Activated naive CD4-positive, alpha-beta T cell treated with anti-CD3 and anti-CD28 coated beads for 36 hours (primary cell): Measurements from ENCODE around the gene ERI3. TPM values are rescaled to one million over a fixed set of nuclear protein-coding genes. Genes with fewer than 3 reads are reported as not detected.
A peak's percentile ranks its signal among the peaks of the same experiment; 100 is the strongest.

Experiments
- CTCF ChIA-PET: fragments of 350-600 bp; sonication (Branson Sonifier 250); formaldehyde crosslinking; loops from one replicate; lab custom pipeline; 2021; ENCODE audit warnings: antibody characterized with exemption; lab: Charles Lee
- DNase-seq: peaks from one replicate; pipeline ENCODE4 v3.0.0-alpha.2; 2020
- H3K27ac Mint-ChIP-seq: one replicate; pipeline ENCODE4 v1.8.0; 2021; ENCODE audit warnings: mild to moderate bottlenecking, mixed read lengths
- H3K27me3 Mint-ChIP-seq: one replicate; pipeline ENCODE4 v1.8.0; 2021; ENCODE audit warnings: low read depth, mixed read lengths
- H3K36me3 Mint-ChIP-seq: one replicate; pipeline ENCODE4 v1.8.0; 2021; ENCODE audit warnings: low read depth, mixed read lengths
- H3K4me1 Mint-ChIP-seq: one replicate; pipeline ENCODE4 v1.8.0; 2021; ENCODE audit warnings: low read depth, mixed read lengths
- H3K4me3 Mint-ChIP-seq: one replicate; pipeline ENCODE4 v1.8.0; 2021; ENCODE audit warnings: mild to moderate bottlenecking, moderate library complexity, mixed read lengths
- H3K9me3 Mint-ChIP-seq: one replicate; pipeline ENCODE4 v1.8.0; 2021; ENCODE audit warnings: mixed read lengths
- intact Hi-C: fragments of 100-400 bp; cut with micrococcal nuclease; formaldehyde crosslinking; loops from one replicate; pipeline ENCODE4 v1.15.1; 2023
- total RNA-seq, 2 experiments: library from RNA; stranded (reverse); gene quantifications; one replicate each; pipeline ENCODE4 v1.2.3, GENCODE V29; 2021

The ERI3 gene
- total RNA-seq, 2 experiments from 2014 or later, result 42.4 to 43.0 TPM

- intact Hi-C loops, result no loop called here
- Mint-ChIP-seq H3K4me1 (no peaks in the 10 kb centered on the region), H3K27me3 (no peaks in the 10 kb centered on the region), H3K9me3 (no peaks in the 10 kb centered on the region), H3K4me3 (no peak overlapping the region), H3K36me3 (peaks cover 4% of the 10 kb centered on the region), H3K27ac (peak overlapping the region; percentile 3)
- CTCF ChIA-PET, result interaction anchor here (0.9 to 1.5 kb wide), 2 partner anchors 28 to 46 kb away, joined by 3 read pairs; no protein-coding TSS in a partner anchor
- DNase-seq, result no peak
Observed at GRCh38 chr1:44246806-44247205, 108.3 kb downstream of the ERI3 start.

GRCh38 chr1:44244986-44245385 lies 110.1 kb downstream of the ERI3 start:
- intact Hi-C loops, result no loop called here
- H3K36me3 Mint-ChIP-seq, result peaks cover 4% of the 10 kb centered on the region

GRCh38 chr1:44243782-44244495 lies 111.1 kb downstream of the ERI3 start:
- Mint-ChIP-seq H3K27ac (no peak overlapping the region), H3K4me3 (no peak overlapping the region), H3K4me1 (peaks cover 4% of the 10 kb centered on the region), H3K9me3 (no peaks in the 10 kb centered on the region), H3K36me3 (peaks cover 4% of the 10 kb centered on the region), H3K27me3 (no peaks in the 10 kb centered on the region)
- CTCF ChIA-PET, result no interaction called here
- DNase-seq, result no peak
- intact Hi-C loops, result no loop called here

More at GRCh38 chr1:44244986-44245385, 110.1 kb downstream of the ERI3 start:
- no peaks in the 10 kb centered on the region for H3K27me3 Mint-ChIP-seq
- H3K9me3 Mint-ChIP-seq, result no peaks in the 10 kb centered on the region
- DNase-seq, result no peak
- H3K4me3 Mint-ChIP-seq, result no peak overlapping the region
- H3K27ac Mint-ChIP-seq, result no peak overlapping the region
- H3K4me1 Mint-ChIP-seq, result no peaks in the 10 kb centered on the region
- CTCF ChIA-PET, result no interaction called here

DNA sequence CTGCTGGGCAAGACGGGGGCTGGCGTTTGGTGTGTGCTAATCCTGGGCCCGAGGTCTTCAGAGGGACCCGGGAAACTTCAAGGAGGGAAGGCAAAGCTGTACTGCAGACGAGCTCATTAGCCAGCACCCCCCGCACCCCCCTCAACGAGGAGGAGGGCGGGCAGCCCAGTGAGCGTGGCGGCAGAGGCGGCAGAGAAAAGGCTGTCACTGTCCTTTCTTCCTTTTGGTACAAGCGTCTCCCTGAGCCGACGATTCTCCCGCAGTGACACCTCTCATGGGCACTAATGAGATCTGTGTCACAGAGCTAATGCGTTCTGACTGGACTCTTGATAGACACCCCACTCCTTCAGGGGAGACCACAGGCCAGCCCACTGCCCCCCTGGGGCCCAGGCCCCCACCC lies 112.3 kb downstream of the ERI3 start:
- CTCF ChIA-PET, result interaction anchor here (0.8 kb wide), 1 partner anchor 25 kb away, joined by 4 read pairs; no protein-coding TSS in a partner anchor
- no peak overlapping the region for H3K27ac Mint-ChIP-seq
- H3K27me3 Mint-ChIP-seq, result no peaks in the 10 kb centered on the region
- H3K4me1 Mint-ChIP-seq, result peaks cover 6% of the 10 kb centered on the region
- DNase-seq, result no peak
- no peaks in the 10 kb centered on the region for H3K9me3 Mint-ChIP-seq
- no peak overlapping the region for H3K4me3 Mint-ChIP-seq
- peaks cover 4% of the 10 kb centered on the region for H3K36me3 Mint-ChIP-seq
- intact Hi-C loops, result no loop called here

DNA sequence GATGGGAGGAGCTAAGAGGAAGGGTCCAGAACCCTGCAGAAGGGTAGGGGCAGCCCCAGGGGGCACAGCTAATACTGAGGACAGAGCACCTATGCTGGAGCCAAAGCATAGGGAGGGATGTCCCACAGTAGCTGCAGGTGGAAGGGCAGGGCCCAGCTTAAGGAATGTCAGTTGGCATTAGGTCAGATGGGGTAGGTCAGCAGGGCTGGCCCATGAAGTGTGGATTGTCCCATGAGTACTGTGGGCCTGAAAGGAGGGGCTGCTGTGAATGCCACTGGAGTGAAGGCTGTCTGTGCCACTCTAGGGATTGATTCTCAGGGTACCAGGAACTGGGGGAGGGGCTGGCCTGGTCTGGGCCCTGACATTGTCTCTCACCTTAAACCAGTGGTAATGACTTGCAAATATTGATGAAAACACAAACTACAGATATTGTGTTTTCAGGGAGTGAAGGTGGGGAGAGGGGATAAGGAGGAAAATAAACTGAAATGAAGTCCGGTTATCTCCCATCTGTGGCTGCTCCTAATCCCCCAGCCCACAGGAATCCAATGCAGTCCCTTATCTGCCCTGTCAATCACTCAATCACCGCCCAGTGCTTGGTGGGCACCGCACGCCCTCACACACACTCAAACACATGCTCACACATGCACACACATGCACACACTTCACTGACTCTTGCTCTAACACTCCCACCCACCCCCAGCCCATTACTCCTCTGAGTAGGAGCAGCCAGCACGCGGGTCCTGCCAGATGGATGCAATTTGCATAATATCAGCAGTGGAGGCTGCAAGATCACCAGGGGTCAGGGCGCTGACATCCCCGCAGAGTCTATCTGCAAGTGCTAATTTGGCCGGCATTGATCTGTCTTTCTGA lies 114.0 kb downstream of the ERI3 start:
- Mint-ChIP-seq H3K4me1 (peaks cover 6% of the 10 kb centered on the region), H3K27me3 (no peaks in the 10 kb centered on the region), H3K27ac (peak overlapping the region; percentile 15), H3K36me3 (peaks cover 1% of the 10 kb centered on the region), H3K9me3 (no peaks in the 10 kb centered on the region), H3K4me3 (no peak overlapping the region)
- CTCF ChIA-PET, result interaction anchor here (1.9 kb wide), 1 partner anchor 24 kb away, joined by 5 read pairs; no protein-coding TSS in a partner anchor
- intact Hi-C loops, result no loop called here
- no peak for DNase-seq

- H3K27ac Mint-ChIP-seq, result no peak overlapping the region
- CTCF ChIA-PET, result interaction anchor here (0.6 to 1.9 kb wide), 3 partner anchors 23 to 110 kb away, joined by 3 to 5 read pairs (median 3); no protein-coding TSS in a partner anchor
- no peak for DNase-seq
- no peaks in the 10 kb centered on the region for H3K9me3 Mint-ChIP-seq
- intact Hi-C loops, result loop anchor here (2.0 to 5.0 kb wide), 2 partner anchors 23 to 77 kb away; no protein-coding TSS in a partner anchor
- H3K27me3 Mint-ChIP-seq, result no peaks in the 10 kb centered on the region
- peaks cover 1% of the 10 kb centered on the region for H3K36me3 Mint-ChIP-seq
- H3K4me3 Mint-ChIP-seq, result no peak overlapping the region
- H3K4me1 Mint-ChIP-seq, result peaks cover 6% of the 10 kb centered on the region
Observed at GRCh38 chr1:44239961-44240371, 115.1 kb downstream of the ERI3 start.

GRCh38 chr1:44239331-44239960 lies 115.6 kb downstream of the ERI3 start:
- CTCF ChIA-PET, result interaction anchor here (0.6 to 1.9 kb wide), 7 partner anchors 14 to 284 kb away, joined by 3 to 5 read pairs (median 3); no protein-coding TSS in a partner anchor
- Mint-ChIP-seq H3K4me1 (peaks cover 6% of the 10 kb centered on the region), H3K27me3 (no peaks in the 10 kb centered on the region), H3K4me3 (no peak overlapping the region), H3K9me3 (no peaks in the 10 kb centered on the region), H3K36me3 (peaks cover 1% of the 10 kb centered on the region), H3K27ac (no peak overlapping the region)
- intact Hi-C loops, result loop anchor here (2.0 to 5.0 kb wide), 2 partner anchors 23 to 78 kb away; no protein-coding TSS in a partner anchor
- DNase-seq, result peak; percentile 34

DNA sequence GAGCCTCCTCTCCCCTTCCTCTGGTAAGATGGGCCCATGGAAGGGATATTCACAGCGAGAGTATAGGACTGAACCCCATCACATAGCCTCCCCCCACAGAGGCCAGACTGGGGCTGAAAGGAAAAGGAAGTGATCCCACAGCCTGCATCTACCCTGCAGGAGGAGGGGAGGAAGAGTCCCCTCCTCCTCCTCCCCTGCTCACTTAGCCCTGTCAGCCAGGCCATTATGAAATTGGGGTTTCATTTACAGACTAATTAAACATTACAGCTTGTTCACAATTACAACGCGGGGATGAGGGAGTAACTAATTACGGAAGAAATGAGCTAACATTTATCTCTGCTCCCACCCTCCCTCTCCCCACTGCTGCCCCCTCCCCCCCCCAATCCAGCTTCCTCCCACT lies 116.4 kb downstream of the ERI3 start:
- Mint-ChIP-seq H3K27me3 (no peaks in the 10 kb centered on the region), H3K9me3 (no peaks in the 10 kb centered on the region), H3K4me1 (peaks cover 6% of the 10 kb centered on the region), H3K36me3 (peaks cover 1% of the 10 kb centered on the region), H3K4me3 (no peak overlapping the region), H3K27ac (no peak overlapping the region)
- no peak for DNase-seq
- intact Hi-C loops, result loop anchor here (2.0 to 5.0 kb wide), 2 partner anchors 22 to 79 kb away; no protein-coding TSS in a partner anchor
- CTCF ChIA-PET, result interaction anchor here (0.6 to 0.9 kb wide), 6 partner anchors 14 to 356 kb away, joined by 3 to 4 read pairs (median 3); no protein-coding TSS in a partner anchor

GRCh38 chr1:44237721-44238457 lies 117.2 kb downstream of the ERI3 start:
- Mint-ChIP-seq H3K4me3 (no peak overlapping the region), H3K9me3 (no peaks in the 10 kb centered on the region), H3K36me3 (peaks cover 7% of the 10 kb centered on the region), H3K4me1 (peaks cover 6% of the 10 kb centered on the region), H3K27me3 (no peaks in the 10 kb centered on the region), H3K27ac (no peak overlapping the region)
- DNase-seq, result peak; percentile 62
- CTCF ChIA-PET, result interaction anchor here (0.7 to 0.9 kb wide), 3 partner anchors 33 to 357 kb away, joined by 3 to 4 read pairs (median 3); no protein-coding TSS in a partner anchor
- intact Hi-C loops, result loop anchor here (2.0 to 5.0 kb wide), 2 partner anchors 21 to 79 kb away; no protein-coding TSS in a partner anchor

DNA sequence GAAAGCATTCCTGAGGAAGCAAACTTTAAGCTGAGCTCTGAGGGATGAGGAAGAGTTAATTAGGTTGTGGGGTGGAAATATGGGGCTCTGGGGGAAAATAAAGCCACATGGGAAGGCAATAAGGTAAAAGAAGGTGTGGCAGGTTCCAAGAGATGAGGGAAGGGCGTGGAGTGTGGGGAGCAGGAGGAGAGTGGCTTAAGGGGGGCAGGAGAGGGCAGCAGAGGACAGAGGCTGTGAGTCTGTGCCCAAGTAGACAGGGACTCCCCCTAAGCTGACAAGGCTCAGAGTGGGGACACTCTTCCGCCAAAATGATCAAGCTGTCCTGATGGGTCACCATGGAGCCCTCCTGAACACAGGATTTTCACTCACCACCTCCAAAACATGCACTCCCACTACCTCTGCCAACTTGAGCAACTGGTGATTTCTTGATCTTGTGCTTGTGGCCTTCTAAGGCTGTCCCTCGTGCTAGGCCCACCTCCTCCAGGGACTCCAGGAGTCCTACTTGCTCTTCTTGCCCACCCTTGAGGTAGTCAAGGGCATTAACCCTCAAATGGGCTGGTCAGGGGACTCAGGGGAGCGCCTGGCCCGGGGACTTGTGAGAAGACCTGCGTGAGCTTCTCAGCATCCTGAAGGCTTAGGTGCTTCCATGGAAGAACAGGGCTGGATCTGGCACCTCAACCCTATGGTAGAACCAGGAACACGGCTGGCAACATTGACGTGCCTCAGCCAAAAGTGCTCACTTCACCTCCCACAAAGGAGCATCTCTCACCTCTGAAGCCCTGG lies 118.4 kb downstream of the ERI3 start:
- H3K4me3 Mint-ChIP-seq, result no peak overlapping the region
- CTCF ChIA-PET, result interaction anchor here (0.9 to 1.1 kb wide), 2 partner anchors 17 kb away, joined by 3 read pairs; no protein-coding TSS in a partner anchor
- H3K9me3 Mint-ChIP-seq, result no peaks in the 10 kb centered on the region
- peaks cover 8% of the 10 kb centered on the region for H3K36me3 Mint-ChIP-seq
- DNase-seq, result peak; percentile 19
- H3K27me3 Mint-ChIP-seq, result no peaks in the 10 kb centered on the region
- peaks cover 6% of the 10 kb centered on the region for H3K4me1 Mint-ChIP-seq
- intact Hi-C loops, result loop anchor here (5.0 kb wide), 1 partner anchor 81 kb away; no protein-coding TSS in a partner anchor
- H3K27ac Mint-ChIP-seq, result no peak overlapping the region
